GM11168 (cell line): ENCODE data around the gene SLX9.

Source experiments
- in situ Hi-C: fragments of 300-500 bp; cut with MboI; formaldehyde crosslinking; loops from one replicate; pipeline ENCODE4 v1.12.0; 2022; ENCODE audit warnings: low sequenced_read_pairs; ENCODE audit not compliant: unreplicated experiment

The SLX9 gene

GRCh38 chr21:44942566-44942965 is 2.7 kb downstream of the SLX9 start:
- in situ Hi-C loops, result no loop called here

DNA sequence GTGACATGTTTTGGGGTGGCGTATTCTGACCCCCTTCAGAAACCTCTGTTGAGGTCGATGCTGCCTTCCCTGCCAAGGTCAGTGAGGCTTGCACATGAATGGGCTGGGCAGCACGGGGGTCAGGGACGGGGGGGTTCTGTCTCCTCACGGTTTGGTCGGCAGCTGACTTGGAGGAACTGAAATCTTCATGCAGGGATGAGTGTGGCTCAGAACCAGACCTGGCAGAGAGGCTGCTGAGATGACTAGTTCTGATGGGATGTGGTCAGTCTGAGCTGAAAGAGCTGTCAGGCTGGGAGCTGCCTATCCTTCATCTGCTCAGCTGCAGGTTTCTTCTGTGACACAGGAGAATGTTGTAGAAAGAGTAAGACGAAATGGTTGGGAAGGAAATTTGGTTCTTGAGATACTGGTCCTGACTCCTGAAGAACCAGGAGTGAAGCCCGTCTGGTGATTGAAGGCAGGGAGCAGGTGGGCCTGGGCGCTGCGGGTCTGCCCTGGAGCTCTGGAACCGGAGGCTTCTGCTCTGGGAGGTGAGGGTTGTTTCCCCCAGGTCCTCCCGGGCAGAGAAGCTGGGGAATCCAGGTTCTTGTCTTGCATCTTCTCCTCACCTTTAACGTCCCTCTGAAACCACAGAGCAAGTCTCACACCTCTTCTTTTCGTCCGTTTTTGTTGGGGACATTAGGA is 3.3 kb downstream of the SLX9 start:
- in situ Hi-C loops, result no loop called here

GRCh38 chr21:44943686-44944550 is 4.1 kb downstream of the SLX9 start:
- in situ Hi-C loops, result no loop called here

DNA sequence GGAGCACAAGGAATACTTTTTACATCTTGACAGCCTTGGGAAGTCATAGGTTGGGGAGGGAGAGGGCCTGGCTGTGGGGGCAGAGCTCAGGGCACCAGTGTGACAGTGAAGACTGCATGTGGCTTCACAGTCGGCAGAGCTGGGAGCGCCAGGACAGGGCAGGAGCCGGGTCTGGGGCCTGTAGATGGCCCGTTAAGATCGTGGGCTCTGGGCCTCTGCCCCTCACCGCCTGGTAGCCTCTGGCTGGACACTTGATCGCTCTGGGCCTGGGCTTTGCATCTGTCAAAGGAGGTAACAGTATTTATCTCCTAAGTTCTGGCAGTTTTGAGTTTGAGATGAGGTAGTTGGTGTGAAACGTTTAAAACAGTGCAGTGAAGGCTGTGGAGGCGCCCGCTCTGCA is 4.8 kb downstream of the SLX9 start:
- in situ Hi-C loops, result no loop called here

- in situ Hi-C loops, result loop anchor here (5.0 kb wide), 1 partner anchor 181 kb away; no protein-coding TSS in a partner anchor
These were observed 6.6 kb downstream of the SLX9 start for GRCh38 chr21:44946254-44947041.

- in situ Hi-C loops, result loop anchor here (5.0 kb wide), 1 partner anchor 180 kb away; no protein-coding TSS in a partner anchor
These were observed 7.5 kb downstream of the SLX9 start for GRCh38 chr21:44947111-44947929.

DNA sequence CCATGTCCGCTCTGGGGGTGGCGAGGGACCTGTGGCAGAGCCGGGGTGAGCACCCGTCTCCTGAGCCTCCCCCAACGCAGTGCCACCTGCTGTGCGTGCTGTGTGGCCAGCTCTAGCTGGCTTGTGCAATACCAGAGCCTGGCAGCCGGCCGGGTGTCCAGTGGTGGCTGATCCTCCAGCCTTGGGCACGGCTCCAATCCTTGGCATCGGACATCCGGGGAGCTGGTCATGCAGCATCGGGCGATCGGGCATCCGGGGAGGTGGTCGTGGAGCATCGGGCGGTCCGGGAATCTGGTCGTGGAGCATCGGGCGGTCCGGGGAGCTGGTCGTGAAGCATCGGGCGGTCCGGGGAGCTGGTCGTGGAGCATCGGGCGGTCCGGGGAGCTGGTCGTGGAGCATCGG is 8.1 kb downstream of the SLX9 start:
- in situ Hi-C loops, result loop anchor here (5.0 kb wide), 1 partner anchor 179 kb away; no protein-coding TSS in a partner anchor

DNA sequence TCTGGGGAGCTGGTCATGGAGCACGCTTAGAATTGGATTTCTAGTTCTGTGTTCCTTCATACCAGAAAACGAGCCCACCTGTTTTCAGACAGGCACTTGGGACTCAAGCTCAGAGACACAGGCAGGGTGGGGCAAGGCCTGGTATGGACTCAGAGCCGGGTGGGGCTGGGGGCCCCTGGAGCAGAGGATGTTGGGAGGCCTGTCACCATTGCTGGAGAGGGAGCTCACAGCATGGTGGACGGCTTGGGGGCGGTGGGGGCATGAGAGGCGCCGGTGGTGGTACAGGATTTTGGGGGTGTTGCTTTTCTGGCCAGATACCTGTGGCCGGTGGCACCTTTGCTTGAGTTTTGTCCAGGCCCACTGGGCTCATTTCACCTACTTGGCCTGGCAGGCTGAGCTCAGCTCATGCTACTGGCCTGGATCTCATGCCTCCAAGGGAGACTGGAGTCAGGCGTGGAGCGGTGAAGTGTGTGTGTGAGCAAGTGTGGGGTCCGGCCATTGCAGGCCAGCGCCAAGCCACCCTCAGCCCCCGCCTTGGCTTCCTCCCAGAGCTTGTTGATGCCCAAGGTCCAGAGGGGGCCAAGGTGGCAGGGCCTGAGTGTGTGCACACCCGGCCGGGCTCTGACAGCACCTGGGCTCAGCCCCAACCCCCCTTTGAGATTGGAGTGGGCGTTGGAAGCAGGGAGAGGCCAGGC is 8.7 kb downstream of the SLX9 start:
- in situ Hi-C loops, result loop anchor here (5.0 kb wide), 1 partner anchor 179 kb away; no protein-coding TSS in a partner anchor

DNA sequence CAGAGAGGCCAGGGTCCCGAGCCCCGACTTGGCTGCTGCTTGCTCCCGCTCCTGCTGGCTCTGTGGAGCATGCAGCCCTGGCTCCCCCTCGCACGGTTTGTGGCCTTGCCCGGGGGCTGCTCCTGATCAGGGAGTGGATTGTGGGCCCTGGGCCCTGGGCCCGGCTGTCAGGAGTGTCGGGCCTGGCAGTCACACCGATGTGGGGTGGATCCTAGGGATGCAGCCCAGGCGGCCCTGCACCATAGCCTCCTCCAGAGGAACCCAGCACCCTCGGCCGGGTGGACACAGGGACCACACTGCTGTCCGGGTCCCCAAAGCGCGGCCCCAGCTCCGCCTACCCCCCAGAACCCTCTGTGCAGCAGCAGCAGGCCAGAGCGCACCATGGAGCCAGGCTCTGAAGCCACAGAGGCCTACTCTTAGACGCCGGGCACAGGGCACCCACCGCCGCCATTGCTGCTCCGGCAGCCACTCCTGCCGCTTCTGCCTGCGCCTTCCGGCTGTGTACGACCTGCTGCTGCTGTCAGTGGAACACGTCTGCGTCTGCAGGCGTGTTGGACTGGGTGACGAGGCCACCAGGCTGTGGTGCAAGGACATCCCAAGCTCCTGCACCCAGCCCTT is 9.4 kb downstream of the SLX9 start:
- in situ Hi-C loops, result loop anchor here (5.0 kb wide), 1 partner anchor 178 kb away; no protein-coding TSS in a partner anchor

DNA sequence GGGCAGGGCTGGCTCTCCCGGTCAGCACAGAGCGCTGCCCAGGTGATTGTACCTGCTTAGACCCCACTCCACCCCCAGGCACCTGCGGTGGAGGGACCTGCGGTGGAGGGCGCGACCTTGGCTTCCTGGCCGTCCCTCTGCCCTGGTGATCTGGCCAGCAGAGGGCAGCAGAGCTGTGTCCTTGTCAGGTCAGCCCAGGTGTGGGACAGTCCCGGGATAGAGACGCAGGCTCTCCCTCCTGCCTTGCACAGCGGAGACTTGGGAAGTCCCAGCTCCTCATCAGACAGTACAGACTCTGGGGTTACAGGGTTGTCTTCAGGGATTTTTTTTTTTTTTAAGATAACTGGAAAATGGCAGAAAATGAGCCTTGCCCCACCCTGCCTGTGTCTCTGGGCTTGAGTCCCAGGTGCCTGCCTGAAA is 10.0 kb downstream of the SLX9 start:
- in situ Hi-C loops, result loop anchor here (5.0 kb wide), 1 partner anchor 178 kb away; no protein-coding TSS in a partner anchor

DNA sequence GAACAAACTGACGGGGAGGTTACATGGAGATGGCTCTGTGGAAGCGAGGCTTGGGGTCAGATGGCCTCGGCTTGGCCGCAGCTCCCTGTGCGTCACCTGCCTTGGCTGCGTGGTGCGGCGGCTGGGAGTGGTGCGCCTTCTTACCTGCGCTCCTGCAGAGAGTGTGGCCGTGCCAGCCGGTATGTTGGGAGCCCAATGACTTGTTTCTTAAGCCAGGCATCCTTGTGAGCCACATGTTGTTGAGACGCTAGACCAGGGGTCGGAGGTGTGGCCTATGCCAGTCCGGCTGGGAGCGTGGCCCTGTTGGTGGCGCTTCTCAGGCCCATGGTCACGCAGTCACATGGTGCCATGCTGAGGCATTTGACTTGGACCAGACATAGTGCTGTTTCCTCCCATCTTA is 10.5 kb downstream of the SLX9 start:
- in situ Hi-C loops, result no loop called here

GRCh38 chr21:44951186-44951915 is 11.5 kb downstream of the SLX9 start:
- in situ Hi-C loops, result no loop called here

DNA sequence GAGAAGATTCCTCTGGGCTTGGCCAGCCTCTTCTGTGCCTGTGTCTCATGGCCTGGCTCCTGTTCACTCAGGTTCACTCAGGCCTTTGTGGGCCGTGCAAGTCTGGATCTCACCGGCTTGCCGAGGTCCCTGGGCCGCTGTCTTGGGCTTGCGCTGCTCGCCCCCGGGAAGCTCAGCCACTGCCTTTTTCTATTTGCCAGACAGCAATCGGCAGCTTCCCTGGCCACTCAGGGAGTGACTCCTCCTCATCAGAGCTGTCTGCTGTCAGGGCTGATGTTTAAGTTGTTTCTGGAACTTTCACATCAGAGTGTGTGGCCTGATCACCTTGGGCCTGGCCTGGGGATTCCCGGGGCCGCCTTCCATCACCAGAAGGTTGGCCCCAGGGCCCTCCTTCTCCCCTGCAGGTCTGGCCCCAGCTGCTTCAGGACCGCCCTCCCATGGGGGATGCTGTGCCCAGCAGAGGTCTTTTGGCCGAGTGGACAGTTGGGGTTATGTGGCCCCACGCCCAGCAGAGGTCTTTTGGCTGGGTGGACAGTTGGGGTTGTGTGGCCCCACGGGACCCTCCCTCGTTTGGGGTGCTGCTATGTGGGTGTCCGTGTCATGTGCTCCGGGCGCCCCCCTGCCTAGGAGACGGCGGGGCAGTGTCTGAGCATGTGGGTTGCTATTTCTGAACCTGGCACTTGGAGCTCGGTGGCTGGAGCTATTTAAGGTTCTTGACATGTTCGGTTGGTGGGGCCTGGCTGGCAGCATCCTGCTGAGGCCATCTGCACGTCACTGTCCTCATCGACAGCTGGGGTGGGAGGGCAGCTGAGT is 12.5 kb downstream of the SLX9 start:
- in situ Hi-C loops, result no loop called here

DNA sequence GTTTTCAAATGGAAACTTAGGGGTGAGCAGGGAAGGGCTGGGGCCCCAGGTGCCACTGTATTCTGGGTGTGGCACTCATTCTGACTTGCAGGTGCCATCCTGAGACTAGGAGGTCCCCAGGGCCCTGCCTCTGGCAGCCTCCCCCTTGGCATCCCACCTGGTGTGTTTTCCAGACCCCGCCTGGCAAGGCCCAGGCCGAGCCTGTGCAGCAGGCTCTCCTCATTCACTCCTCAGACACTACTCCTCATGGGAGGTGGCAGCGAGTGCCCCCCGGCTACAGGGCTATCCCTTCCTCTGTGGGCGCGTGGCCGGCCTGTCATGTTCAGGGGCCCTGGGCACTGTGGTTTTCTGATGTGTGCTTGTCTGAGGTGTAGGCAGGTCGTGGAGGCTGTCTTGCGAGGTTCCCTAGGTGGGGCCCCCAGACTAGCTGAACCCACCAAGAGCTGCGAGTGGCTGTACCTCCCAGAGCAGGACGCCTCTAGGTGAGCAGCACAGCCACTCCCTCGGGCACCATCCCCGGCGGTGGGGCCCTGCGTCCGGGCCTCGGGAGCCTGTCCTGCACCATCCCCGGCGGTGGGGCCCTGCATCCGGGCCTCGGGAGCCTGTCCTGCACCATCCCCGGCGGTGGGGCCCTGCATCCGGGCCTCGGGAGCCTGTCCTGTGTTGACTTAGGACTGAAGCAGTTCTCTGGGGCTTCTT is 13.2 kb downstream of the SLX9 start:
- in situ Hi-C loops, result no loop called here

- in situ Hi-C loops, result no loop called here
These were observed 13.8 kb downstream of the SLX9 start for GRCh38 chr21:44953628-44954021.

DNA sequence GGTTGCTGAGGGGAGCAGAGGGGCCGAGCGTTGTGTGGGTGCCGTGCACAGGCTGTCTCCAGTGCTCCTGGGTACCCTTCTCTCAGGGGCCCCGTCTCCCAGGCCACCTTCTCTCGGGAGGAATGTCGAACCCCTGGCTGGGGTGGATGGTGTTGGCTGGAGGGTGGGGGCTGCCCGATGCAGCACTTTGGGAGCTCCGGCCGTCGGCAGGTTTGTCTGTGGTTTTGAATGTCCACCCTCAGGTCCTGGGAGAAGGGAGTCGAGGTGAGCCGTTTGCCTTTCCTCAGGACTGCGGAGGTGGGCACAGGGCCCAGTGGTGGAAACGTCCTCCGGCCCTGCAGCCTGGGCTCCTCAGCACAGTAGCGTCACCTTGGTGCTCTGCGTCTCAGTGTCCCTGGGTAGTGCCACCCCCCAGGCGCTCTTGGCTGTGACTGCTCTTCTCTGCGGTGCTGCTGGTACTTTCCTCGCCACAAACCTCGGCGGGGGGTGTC is 14.5 kb downstream of the SLX9 start:
- in situ Hi-C loops, result no loop called here
